ENCODE data around the gene AIFM1. TPM values are rescaled to one million over a fixed set of nuclear protein-coding genes. Genes with fewer than 3 reads are reported as not detected.

AIFM1 gene
- polyA plus RNA-seq, 1 of the 3 experiments (the other 2 are of a cell fraction), result 49.8 TPM

- Histone ChIP-seq H3K27me3 (ENCODE audit: insufficient read depth) (no peaks in the 10 kb centered on the region; the same call in 1 of the 2 replicates), H3K9me2 (no peaks in the 10 kb centered on the region), H3K9ac (no peak overlapping the region), H2AFZ (ENCODE audit: low read depth) (no peak overlapping the region; the same call in 1 of the 2 replicates), H3K4me3 (ENCODE audit: low read depth in 2 of 2, low read length in 1 of 2) (peak overlapping the region; percentile 51 to 56), H4K20me1 (ENCODE audit: insufficient read depth) (no peaks in the 10 kb centered on the region), H3K27ac (ENCODE audit: low read depth in 2 of 2, low read length in 1 of 2) (peak overlapping the region in 1 of 2 experiments; percentile 94; a peak in 2 of 4 replicates), H3K4me1 (ENCODE audit: control insufficient read depth in 1 of 2, insufficient read depth in 2 of 2, low read depth in 1 of 2, low read length in 1 of 2) (peaks cover 8 to 14% of the 10 kb centered on the region in 2 experiments; a peak in 2 of 4 replicates), H3K9me3 (no peaks in the 10 kb centered on the region), H3K36me3 (replicated peaks in 1 of 2; ENCODE audit: control insufficient read depth in 1 of 2, insufficient read depth in 2 of 2, low read length in 1 of 2) (no peaks in the 10 kb centered on the region), H3K4me2 (peak overlapping the region; percentile 71), H3F3A (replicated peaks; ENCODE audit: insufficient read depth) (peaks cover 8% of the 10 kb centered on the region), H3K79me2 (ENCODE audit: insufficient read depth) (no peaks in the 10 kb centered on the region)
- no peak for TF ChIP-seq JUND (IDR thresholded peaks at IDR 0.05)
- no peak for TF ChIP-seq EP300 (IDR thresholded peaks at IDR 0.05; ENCODE audit: borderline replicate concordance in 1 of 2, low read depth in 1 of 2, low read length in 1 of 2)
- TF ChIP-seq ELF1 (IDR thresholded peaks at IDR 0.05), result no peak
- TF ChIP-seq MXI1 (IDR thresholded peaks at IDR 0.05; ENCODE audit: low read depth, low read length), result 0 out of 2 replicates have a peak, but pooled peaks have one; percentile 21
- no peak for TF ChIP-seq TCF12 (IDR thresholded peaks at IDR 0.05)
- TF ChIP-seq FOXM1 (IDR thresholded peaks at IDR 0.05; ENCODE audit: low read depth), result no peak
- CTCF ChIA-PET, result interaction anchor here (0.6 to 3.5 kb wide), 7 partner anchors 11 to 95 kb away, joined by 3 to 21 read pairs (median 3); no protein-coding TSS in a partner anchor
- peak; percentile 48 for DNase-seq
- 18% methylated on average over 30 of the region's 34 CpGs for WGBS (ENCODE audit: low lambda C conversion rate)
- POLR2A ChIA-PET, result interaction anchor here (0.6 to 2.0 kb wide), 5 partner anchors 8 to 92 kb away, joined by 3 to 6 read pairs (median 4); no protein-coding TSS in a partner anchor
Observed at GRCh38 chrX:130172127-130172845, 6.6 kb upstream of the AIFM1 start.

- peak within 1 kb of the TSS; percentile 51 to 56 for H3K4me3 ChIP-seq (ENCODE audit: low read depth in 2 of 2, low read length in 1 of 2)
- H3K27me3 ChIP-seq (ENCODE audit: insufficient read depth), result no peaks in the 10 kb centered on the region; the same call in 1 of the 2 replicates
- H3K4me1 ChIP-seq (ENCODE audit: control insufficient read depth in 1 of 2, insufficient read depth in 2 of 2, low read depth in 1 of 2, low read length in 1 of 2), result peaks cover 8 to 19% of the 10 kb centered on the region in 2 experiments; a peak in 2 of 4 replicates
- peaks cover 8% of the 10 kb centered on the region for H3F3A ChIP-seq (replicated peaks; ENCODE audit: insufficient read depth)
- H4K20me1 ChIP-seq (ENCODE audit: insufficient read depth), result no peaks in the 10 kb centered on the region
- TF ChIP-seq YY1 (IDR thresholded peaks at IDR 0.05; ENCODE audit: low read depth), result no peak
- peak; percentile 26; the same call in 1 of the 2 replicates for TF ChIP-seq MXI1 (IDR thresholded peaks at IDR 0.05; ENCODE audit: low read depth, low read length)
- 0 out of 2 replicates have a peak, but pooled peaks have one; percentile 8 for TF ChIP-seq MAX (IDR thresholded peaks at IDR 0.05; ENCODE audit: low read depth)
- no peak for TF ChIP-seq FOSL2 (IDR thresholded peaks at IDR 0.05; ENCODE audit: borderline replicate concordance, low read depth)
- DNase-seq, result peak; percentile 76
- CTCF ChIA-PET, result interaction anchor here (0.6 to 3.5 kb wide), 7 partner anchors 11 to 95 kb away, joined by 3 to 21 read pairs (median 3); no protein-coding TSS in a partner anchor
- H2AFZ ChIP-seq (ENCODE audit: low read depth), result no peak within 1 kb of the TSS; the same call in 1 of the 2 replicates
- no peak within 1 kb of the TSS for H3K9ac ChIP-seq
- 59% methylated on average over 38 of the region's 61 CpGs for WGBS (ENCODE audit: low lambda C conversion rate)
- no peaks in the 10 kb centered on the region for H3K79me2 ChIP-seq (ENCODE audit: insufficient read depth)
- POLR2A ChIA-PET, result interaction anchor here (0.6 to 2.0 kb wide), 6 partner anchors 9 to 92 kb away, joined by 3 to 6 read pairs (median 4); no protein-coding TSS in a partner anchor
- H3K27ac ChIP-seq (ENCODE audit: low read depth in 2 of 2, low read length in 1 of 2), result peak within 1 kb of the TSS in 1 of 2 experiments; percentile 94; a peak in 2 of 4 replicates
- H3K9me3 ChIP-seq, result no peaks in the 10 kb centered on the region
- no peaks in the 10 kb centered on the region for H3K36me3 ChIP-seq (replicated peaks in 1 of 2; ENCODE audit: control insufficient read depth in 1 of 2, insufficient read depth in 2 of 2, low read length in 1 of 2)
- peak within 1 kb of the TSS; percentile 71 for H3K4me2 ChIP-seq
- H3K9me2 ChIP-seq, result no peaks in the 10 kb centered on the region
Observed at GRCh38 chrX:130171446-130172126, 5.9 kb upstream of the AIFM1 start, which contains the start of gene RAB33A. RAB33A (plus strand) TSS chrX:130171962; CDS start chrX:130172063, 101 bp downstream.
